ENCODE data around the gene CAMSAP1. TPM values are rescaled to one million over a fixed set of nuclear protein-coding genes. Genes with fewer than 3 reads are reported as not detected.
A peak's percentile ranks its signal among the peaks of the same experiment; 100 is the strongest.

Gene CAMSAP1
- total RNA-seq, 1 donor, result 26.1 TPM

DNA sequence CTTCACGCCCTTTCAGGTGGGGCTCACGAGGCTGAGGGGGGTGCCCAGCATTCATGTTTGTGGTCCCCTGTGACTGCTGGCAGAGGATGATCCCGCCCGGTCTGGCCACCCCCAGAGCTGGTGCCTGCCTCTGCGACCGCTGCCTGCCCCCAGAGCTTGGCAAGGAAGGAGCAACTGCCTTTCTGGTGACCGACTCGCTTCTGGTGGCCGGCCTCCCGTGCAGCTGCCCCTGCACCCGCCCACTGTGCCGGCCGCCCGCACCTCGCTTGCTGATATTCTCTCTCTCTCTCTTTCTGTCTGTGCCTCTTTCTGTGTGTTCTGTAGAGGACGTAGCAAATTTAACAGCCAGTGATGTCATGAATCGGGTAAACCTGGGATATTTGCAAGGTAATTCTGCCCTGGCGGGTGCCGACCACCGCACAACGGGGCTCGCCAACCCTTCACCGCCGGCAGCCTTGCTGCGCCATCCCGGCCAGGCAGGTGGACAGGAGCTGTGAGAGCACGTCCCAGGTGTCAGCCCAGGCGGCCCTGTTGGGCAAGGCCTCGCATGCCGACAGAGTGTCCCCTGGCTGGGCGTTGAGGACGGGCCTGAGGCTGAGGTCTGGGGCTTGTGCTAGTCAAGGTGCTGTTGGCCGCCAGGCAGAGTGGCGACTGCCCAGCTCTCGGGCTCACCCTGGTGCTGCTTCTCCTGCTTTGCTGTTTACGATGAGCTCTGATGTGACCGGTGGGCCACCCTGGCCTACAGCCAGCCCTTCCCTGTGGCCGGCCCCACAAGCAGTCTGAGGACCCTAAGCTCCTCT is 119.4 kb downstream of the CAMSAP1 start:
- H3K4me2 ChIP-seq (ENCODE audit: insufficient read depth, low read length), result no peak overlapping the region
- H3K4me1 ChIP-seq (ENCODE audit: insufficient read depth, low read length), result no peaks in the 10 kb centered on the region
- H3K79me2 ChIP-seq (ENCODE audit: insufficient read depth, low read length), result no peaks in the 10 kb centered on the region
- H3K36me3 ChIP-seq (ENCODE audit: insufficient read depth, low read length), result no peaks in the 10 kb centered on the region
- no peak overlapping the region for H3K27ac ChIP-seq (ENCODE audit: low read depth, low read length)
- H3K9me3 ChIP-seq (ENCODE audit: low read depth, low read length), result no peaks in the 10 kb centered on the region
- no peak overlapping the region for H3K4me3 ChIP-seq (ENCODE audit: insufficient read depth, low read length)
- H4K20me1 ChIP-seq (ENCODE audit: insufficient read depth, low read length), result no peaks in the 10 kb centered on the region
- no peaks in the 10 kb centered on the region for H3K27me3 ChIP-seq (ENCODE audit: insufficient read depth, low read length)
- peak; percentile 68 for DNase-seq (ENCODE audit: insufficient read length, low spot score, missing footprints)
- H2AFZ ChIP-seq (ENCODE audit: low read length), result no peak overlapping the region
- TF ChIP-seq, protein P1, sequence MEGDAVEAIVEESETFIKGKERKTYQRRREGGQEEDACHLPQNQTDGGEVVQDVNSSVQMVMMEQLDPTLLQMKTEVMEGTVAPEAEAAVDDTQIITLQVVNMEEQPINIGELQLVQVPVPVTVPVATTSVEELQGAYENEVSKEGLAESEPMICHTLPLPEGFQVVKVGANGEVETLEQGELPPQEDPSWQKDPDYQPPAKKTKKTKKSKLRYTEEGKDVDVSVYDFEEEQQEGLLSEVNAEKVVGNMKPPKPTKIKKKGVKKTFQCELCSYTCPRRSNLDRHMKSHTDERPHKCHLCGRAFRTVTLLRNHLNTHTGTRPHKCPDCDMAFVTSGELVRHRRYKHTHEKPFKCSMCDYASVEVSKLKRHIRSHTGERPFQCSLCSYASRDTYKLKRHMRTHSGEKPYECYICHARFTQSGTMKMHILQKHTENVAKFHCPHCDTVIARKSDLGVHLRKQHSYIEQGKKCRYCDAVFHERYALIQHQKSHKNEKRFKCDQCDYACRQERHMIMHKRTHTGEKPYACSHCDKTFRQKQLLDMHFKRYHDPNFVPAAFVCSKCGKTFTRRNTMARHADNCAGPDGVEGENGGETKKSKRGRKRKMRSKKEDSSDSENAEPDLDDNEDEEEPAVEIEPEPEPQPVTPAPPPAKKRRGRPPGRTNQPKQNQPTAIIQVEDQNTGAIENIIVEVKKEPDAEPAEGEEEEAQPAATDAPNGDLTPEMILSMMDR (IDR thresholded peaks at IDR 0.05; ENCODE audit: extremely low read depth, low read depth, low read length), result no peak

DNA sequence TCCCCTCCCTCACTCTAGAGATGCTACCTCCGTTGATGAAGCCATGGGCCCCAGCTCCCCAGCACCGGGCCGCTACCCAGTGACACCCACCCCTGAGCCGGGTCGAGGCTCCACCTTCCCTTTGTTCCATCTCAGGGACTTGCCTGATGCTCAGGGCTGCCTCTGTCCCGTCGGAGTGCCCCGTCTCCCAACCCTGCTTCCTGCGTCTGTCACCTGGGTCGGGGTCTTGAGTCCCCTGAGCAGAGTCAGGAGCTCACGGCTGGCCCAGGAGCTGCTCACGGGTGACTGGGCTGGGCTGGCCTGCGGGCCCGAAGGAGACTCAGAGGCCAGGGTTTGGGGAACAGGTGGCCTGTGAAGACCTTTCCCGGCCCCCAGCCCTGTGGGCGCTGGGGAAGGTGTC is 120.0 kb downstream of the CAMSAP1 start:
- TF ChIP-seq, protein P1 (IDR thresholded peaks at IDR 0.05; ENCODE audit: extremely low read depth, low read depth, low read length), result no peak
- H4K20me1 ChIP-seq (ENCODE audit: insufficient read depth, low read length), result no peaks in the 10 kb centered on the region
- H3K79me2 ChIP-seq (ENCODE audit: insufficient read depth, low read length), result no peaks in the 10 kb centered on the region
- peaks cover 1% of the 10 kb centered on the region for H3K27me3 ChIP-seq (ENCODE audit: insufficient read depth, low read length)
- no peak overlapping the region for H3K27ac ChIP-seq (ENCODE audit: low read depth, low read length)
- H2AFZ ChIP-seq (ENCODE audit: low read length), result no peak overlapping the region
- DNase-seq (ENCODE audit: insufficient read length, low spot score, missing footprints), result no peak
- H3K36me3 ChIP-seq (ENCODE audit: insufficient read depth, low read length), result no peaks in the 10 kb centered on the region
- H3K9me3 ChIP-seq (ENCODE audit: low read depth, low read length), result no peaks in the 10 kb centered on the region
- no peaks in the 10 kb centered on the region for H3K4me1 ChIP-seq (ENCODE audit: insufficient read depth, low read length)
- H3K4me3 ChIP-seq (ENCODE audit: insufficient read depth, low read length), result no peak overlapping the region
- no peak overlapping the region for H3K4me2 ChIP-seq (ENCODE audit: insufficient read depth, low read length)

DNA sequence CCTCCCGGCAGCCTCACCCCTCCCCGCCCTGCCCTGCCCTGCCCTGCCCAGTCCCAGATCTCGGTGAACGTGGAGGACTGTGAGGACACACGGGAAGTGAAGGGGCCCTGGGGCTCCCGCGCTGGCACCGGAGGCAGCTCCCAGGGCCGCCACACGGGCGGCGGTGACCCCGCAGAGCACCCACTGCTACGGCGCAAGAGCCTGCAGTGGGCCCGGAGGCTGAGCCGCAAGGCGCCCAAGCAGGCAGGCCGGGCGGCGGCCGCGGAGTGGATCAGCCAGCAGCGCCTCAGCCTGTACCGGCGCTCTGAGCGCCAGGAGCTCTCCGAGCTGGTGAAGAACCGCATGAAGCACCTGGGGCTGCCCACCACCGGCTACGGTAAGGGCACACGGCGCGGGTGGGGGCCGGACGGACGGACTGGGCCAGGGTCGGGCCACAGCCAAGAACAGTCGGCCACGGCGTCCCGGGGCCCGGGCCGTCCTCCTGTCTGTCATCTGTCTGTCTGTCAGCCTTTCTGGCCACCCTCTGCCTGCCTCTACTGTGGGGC is 121.1 kb downstream of the CAMSAP1 start:
- no peak overlapping the region for H2AFZ ChIP-seq (ENCODE audit: low read length)
- no peaks in the 10 kb centered on the region for H3K36me3 ChIP-seq (ENCODE audit: insufficient read depth, low read length)
- H3K79me2 ChIP-seq (ENCODE audit: insufficient read depth, low read length), result no peaks in the 10 kb centered on the region
- no peaks in the 10 kb centered on the region for H4K20me1 ChIP-seq (ENCODE audit: insufficient read depth, low read length)
- TF ChIP-seq, protein P1 (IDR thresholded peaks at IDR 0.05; ENCODE audit: extremely low read depth, low read depth, low read length), result no peak
- H3K27ac ChIP-seq (ENCODE audit: low read depth, low read length), result no peak overlapping the region
- H3K9me3 ChIP-seq (ENCODE audit: low read depth, low read length), result no peaks in the 10 kb centered on the region
- no peaks in the 10 kb centered on the region for H3K4me1 ChIP-seq (ENCODE audit: insufficient read depth, low read length)
- no peak for DNase-seq (ENCODE audit: insufficient read length, low spot score, missing footprints)
- H3K4me2 ChIP-seq (ENCODE audit: insufficient read depth, low read length), result no peak overlapping the region
- peaks cover 3% of the 10 kb centered on the region for H3K27me3 ChIP-seq (ENCODE audit: insufficient read depth, low read length)
- H3K4me3 ChIP-seq (ENCODE audit: insufficient read depth, low read length), result no peak overlapping the region

DNA sequence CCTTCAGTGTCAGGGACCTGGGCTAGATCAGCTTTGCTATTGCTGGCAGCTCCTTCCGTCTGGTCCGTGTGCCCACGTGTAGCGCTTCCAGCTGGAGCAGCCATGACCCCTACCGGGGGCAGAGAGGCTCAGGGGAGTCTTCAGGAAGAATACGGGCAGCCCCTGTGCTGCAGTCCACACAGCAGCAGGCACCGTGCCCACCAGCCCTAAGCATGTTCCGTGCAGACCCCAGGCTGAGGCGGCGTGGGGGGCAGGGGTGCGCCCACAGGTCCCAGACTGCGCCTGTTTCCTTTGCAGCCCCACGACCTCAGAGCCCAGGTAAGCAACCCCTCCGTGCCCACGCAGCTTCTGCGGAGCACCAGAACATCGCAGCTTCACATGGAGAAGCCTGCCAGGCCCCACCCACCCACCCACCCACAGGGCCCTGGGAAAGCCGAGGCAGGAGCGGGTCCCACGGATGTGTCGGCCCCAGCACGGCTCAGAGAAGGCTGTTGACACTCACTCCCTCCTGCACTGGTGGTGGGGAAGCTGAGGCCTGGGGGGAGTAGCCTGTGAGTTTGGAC is 122.3 kb downstream of the CAMSAP1 start:
- Histone ChIP-seq H3K27me3 (ENCODE audit: insufficient read depth, low read length) (peaks cover 3% of the 10 kb centered on the region), H2AFZ (ENCODE audit: low read length) (no peak overlapping the region), H3K9me3 (ENCODE audit: low read depth, low read length) (no peaks in the 10 kb centered on the region), H4K20me1 (ENCODE audit: insufficient read depth, low read length) (no peaks in the 10 kb centered on the region), H3K4me2 (ENCODE audit: insufficient read depth, low read length) (no peak overlapping the region), H3K79me2 (ENCODE audit: insufficient read depth, low read length) (no peaks in the 10 kb centered on the region), H3K27ac (ENCODE audit: low read depth, low read length) (no peak overlapping the region), H3K36me3 (ENCODE audit: insufficient read depth, low read length) (no peaks in the 10 kb centered on the region), H3K4me1 (ENCODE audit: insufficient read depth, low read length) (no peaks in the 10 kb centered on the region), H3K4me3 (ENCODE audit: insufficient read depth, low read length) (no peak overlapping the region)
- DNase-seq (ENCODE audit: insufficient read length, low spot score, missing footprints), result no peak
- TF ChIP-seq, protein P1 (IDR thresholded peaks at IDR 0.05; ENCODE audit: extremely low read depth, low read depth, low read length), result no peak

Data from osteoblast (primary cell).